Activated CD8-positive, alpha-beta T cell treated with anti-CD3 and anti-CD28 coated beads, Interleukin-2, amount 10 ng/mL, durations not matched to agents 7 days and 5 days (primary cell): ENCODE results near the gene ZNF526. TPM values are rescaled to one million over a fixed set of nuclear protein-coding genes. Genes with fewer than 3 reads are reported as not detected.

Source experiments
- ATAC-seq: fragments of 150-1000 bp; cut with Tn5 transposase; one replicate; pipeline ENCODE4 v1.10.0; 2021; ENCODE audit warnings: moderate library complexity
- CTCF ChIA-PET: fragments of 350-600 bp; sonication (Branson Sonifier 250); formaldehyde crosslinking; loops from one replicate; lab custom pipeline; 2021; ENCODE audit warnings: antibody characterized with exemption; lab: Charles Lee
- POLR2A ChIA-PET: fragments of 350-600 bp; sonication (Branson Sonifier 250); formaldehyde crosslinking; loops from one replicate; lab custom pipeline; 2021; ENCODE audit warnings: antibody characterized with exemption; lab: Charles Lee
- DNase-seq: peaks from one replicate; pipeline ENCODE4 v3.0.0-alpha.2; 2020
- H3K27ac Mint-ChIP-seq: one replicate; pipeline ENCODE4 v1.8.0; 2021; ENCODE audit warnings: mild to moderate bottlenecking, mixed read lengths
- H3K27me3 Mint-ChIP-seq: one replicate; pipeline ENCODE4 v1.8.0; 2021; ENCODE audit warnings: low read depth, mixed read lengths
- H3K36me3 Mint-ChIP-seq: one replicate; pipeline ENCODE4 v1.8.0; 2021; ENCODE audit warnings: low read depth, mixed read lengths
- H3K4me1 Mint-ChIP-seq: one replicate; pipeline ENCODE4 v1.8.0; 2021; ENCODE audit warnings: low read depth, mixed read lengths
- H3K4me3 Mint-ChIP-seq: one replicate; pipeline ENCODE4 v1.8.0; 2021; ENCODE audit warnings: mild to moderate bottlenecking, mixed read lengths
- H3K9me3 Mint-ChIP-seq: one replicate; pipeline ENCODE4 v1.8.0; 2022; ENCODE audit warnings: mixed read lengths; ENCODE audit not compliant: insufficient read depth
- total RNA-seq, 2 experiments: library from RNA; stranded (reverse); gene quantifications; one replicate each; pipeline ENCODE4 v1.2.3, GENCODE V29; 2021

Gene ZNF526
- total RNA-seq, 2 experiments from 2014 or later: 19.5 to 21.5 TPM

DNA sequence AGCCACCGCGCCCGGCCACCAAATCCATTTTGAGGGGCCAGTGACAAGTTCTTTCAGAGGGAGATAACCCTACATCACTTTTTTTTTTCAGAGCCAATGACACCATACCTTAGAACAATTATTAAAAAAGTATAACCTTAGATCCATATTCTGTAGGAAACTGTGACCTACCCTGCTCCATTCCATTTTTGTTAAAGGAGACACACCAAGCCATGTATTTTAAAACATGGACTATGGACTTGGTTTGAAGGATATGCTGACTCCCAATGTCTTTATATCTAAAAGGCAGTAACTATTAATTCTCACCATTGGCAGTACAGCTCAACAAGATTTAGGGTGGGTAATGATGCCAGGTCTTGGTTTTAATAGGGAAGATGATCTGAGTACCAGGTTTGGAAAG lies 21.2 kb downstream of the ZNF526 start:
- ChIA-PET CTCF (interaction anchor here (1.1 to 9.0 kb wide), 7 partner anchors 10 to 132 kb away, joined by 3 to 113 read pairs (median 11); partner anchors contain the start of genes POU2F2 and ZNF526), POLR2A (interaction anchor here (0.5 to 1.0 kb wide), 4 partner anchors 23 to 216 kb away, joined by 3 to 4 read pairs (median 3); partner anchors contain the start of gene DEDD2)
- Mint-ChIP-seq H3K27me3 (no peaks in the 10 kb centered on the region), H3K36me3 (peaks cover 26% of the 10 kb centered on the region), H3K4me1 (peaks cover 51% of the 10 kb centered on the region), H3K4me3 (peak overlapping the region; percentile 90), H3K9me3 (no peaks in the 10 kb centered on the region), H3K27ac (peak overlapping the region; percentile 83)
- no peak for ATAC-seq
- no peak for DNase-seq

DNA sequence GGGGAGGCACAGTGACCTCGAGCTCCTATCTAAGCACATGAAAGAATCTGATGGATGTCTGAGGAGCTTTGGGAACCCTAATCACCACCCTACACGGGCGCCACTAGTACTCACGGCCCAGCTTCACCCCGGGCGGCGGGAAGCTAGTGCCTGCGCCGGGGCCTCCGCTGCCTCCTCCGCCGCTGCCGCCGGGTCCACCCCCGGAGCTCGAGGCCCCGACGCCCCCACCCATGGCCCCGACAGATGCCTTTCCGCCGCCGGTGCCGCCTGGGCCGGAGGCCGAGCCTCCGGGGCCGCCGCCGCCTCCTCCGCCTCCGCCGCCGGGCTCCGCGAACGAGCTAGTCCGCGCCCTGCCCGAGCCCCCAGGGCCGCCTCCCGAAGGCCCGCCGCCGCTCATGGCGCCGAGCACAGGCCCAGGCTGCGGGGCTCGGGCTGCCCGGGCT lies 22.0 kb downstream of the ZNF526 start:
- peak overlapping the region; percentile 83 for H3K27ac Mint-ChIP-seq
- H3K36me3 Mint-ChIP-seq: peaks cover 18% of the 10 kb centered on the region
- peaks cover 54% of the 10 kb centered on the region for H3K4me1 Mint-ChIP-seq
- peak overlapping the region; percentile 90 for H3K4me3 Mint-ChIP-seq
- no peaks in the 10 kb centered on the region for H3K27me3 Mint-ChIP-seq
- no peak for ATAC-seq
- ChIA-PET POLR2A (interaction anchor here (0.9 to 2.4 kb wide), 4 partner anchors 9 to 43 kb away, joined by 3 to 15 read pairs (median 6); no protein-coding TSS in a partner anchor), CTCF (interaction anchor here (0.9 to 9.0 kb wide), 15 partner anchors 9 to 134 kb away, joined by 3 to 113 read pairs (median 7); partner anchors contain the start of genes PAFAH1B3, POU2F2 and PRR19)
- no peak for DNase-seq
- no peaks in the 10 kb centered on the region for H3K9me3 Mint-ChIP-seq

DNA sequence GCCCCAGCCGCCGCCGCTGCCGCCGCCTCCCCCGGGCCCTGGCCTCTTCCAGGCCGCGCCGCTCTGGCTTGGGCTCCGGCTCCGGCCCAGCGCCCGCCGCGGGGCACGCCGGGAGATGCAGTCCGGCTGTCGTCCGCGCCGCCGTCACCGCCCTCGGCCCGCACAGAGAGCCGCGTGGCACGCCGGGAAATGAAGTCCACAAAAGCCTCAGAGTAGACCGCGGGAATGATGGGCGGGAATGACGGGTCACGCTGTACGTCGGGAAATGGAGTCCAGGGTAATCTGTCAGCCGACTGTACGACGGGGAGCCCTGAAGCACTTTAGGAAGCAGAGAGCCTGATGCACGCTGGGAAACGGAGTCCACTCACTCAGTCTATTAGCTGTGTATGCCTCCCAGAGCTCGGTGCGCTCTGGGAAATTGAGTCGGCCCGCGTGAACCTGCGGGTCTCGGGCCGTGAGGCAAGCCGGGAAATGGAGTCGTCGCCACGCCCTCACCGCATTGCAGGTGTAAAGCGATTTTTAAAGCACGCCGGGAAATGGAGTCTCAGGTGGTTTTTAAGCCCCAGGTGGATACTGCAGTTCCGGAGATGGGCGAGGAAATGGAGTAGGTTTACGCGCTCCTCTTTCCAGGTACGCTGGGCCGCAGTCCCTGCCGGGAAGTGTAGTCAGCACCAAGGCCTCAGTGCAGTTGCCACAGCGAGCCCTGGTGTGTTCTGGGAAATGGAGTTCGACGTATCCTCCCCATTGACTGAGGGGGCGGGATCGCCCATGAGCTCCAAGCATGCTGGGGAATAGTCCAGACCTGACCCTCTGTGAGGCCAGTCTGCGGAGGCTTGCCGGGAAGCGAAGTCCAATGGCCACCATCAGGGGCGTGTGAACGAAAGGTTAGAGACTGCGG lies 22.6 kb downstream of the ZNF526 start, which contains the start of gene GSK3A:
TSS of gene GSK3A (minus strand) at position 91 of the 898 bp plus-strand sequence. CDS start 137 bp downstream, outside the sequence.
- ChIA-PET POLR2A (interaction anchor here (0.8 to 2.4 kb wide), 8 partner anchors 9 to 57 kb away, joined by 3 to 15 read pairs (median 4); no protein-coding TSS in a partner anchor), CTCF (interaction anchor here (0.6 to 9.0 kb wide), 20 partner anchors 9 to 159 kb away, joined by 3 to 113 read pairs (median 4); partner anchors contain the start of genes DEDD2, PAFAH1B3, POU2F2 and PRR19)
- Mint-ChIP-seq H3K36me3 (peaks cover 18% of the 10 kb centered on the region), H3K9me3 (no peaks in the 10 kb centered on the region), H3K27ac (peak within 1 kb of the TSS; percentile 96), H3K4me3 (peak within 1 kb of the TSS; percentile 95), H3K4me1 (peaks cover 54% of the 10 kb centered on the region), H3K27me3 (no peaks in the 10 kb centered on the region)
- ATAC-seq (peak; percentile 81), DNase-seq (peak; percentile 97)

DNA sequence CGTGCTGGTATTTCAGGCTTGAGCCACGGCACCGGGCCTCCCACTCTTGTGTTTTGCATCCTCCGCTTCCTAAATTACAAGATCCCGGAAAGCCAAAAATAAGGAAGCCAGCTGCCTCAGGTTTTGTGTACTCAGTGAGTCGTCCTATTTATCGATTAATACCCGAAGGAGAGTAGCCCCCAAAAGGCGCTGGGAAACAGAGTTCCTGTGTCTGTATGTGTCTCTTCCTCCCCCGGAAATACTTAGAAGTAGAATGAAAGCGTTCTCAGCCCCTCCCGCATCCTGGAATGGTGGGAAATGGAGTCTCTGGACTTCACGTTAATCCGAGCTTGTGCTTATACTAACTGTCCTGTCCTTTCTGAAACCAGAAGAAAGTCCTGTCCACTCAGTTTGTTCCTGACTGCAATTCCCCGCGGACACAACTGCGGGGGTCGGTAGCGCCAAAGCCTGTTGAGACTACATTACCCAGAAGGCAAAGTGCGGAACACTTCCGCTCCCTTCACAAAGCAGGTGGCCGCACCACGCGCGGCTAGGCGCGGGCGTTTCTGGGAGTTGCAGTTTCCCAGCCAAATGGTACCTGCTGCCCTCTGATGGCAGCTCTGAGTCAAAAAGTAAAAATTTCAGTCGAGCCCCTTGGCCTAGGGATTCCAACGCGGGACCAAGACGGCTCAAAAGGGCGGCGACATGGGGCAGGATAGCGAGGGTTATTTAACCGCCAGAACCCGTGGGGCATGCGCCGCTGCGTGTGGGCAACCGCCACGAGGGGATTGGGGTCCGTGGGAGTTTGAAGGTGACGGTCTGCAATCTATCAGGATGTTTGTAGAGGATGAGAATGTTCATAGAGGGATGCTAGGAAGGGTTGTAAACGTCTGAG lies 24.5 kb downstream of the ZNF526 start:
- Mint-ChIP-seq H3K27ac (peak overlapping the region; percentile 96), H3K9me3 (no peaks in the 10 kb centered on the region), H3K27me3 (no peaks in the 10 kb centered on the region), H3K4me3 (peak overlapping the region; percentile 95), H3K4me1 (peaks cover 48% of the 10 kb centered on the region), H3K36me3 (peaks cover 15% of the 10 kb centered on the region)
- CTCF ChIA-PET: interaction anchor here (0.6 to 9.0 kb wide), 19 partner anchors 11 to 136 kb away, joined by 3 to 113 read pairs (median 4); partner anchors contain the start of gene POU2F2
- POLR2A ChIA-PET: interaction anchor here (0.9 to 2.0 kb wide), 3 partner anchors 35 to 45 kb away, joined by 4 to 13 read pairs (median 5); no protein-coding TSS in a partner anchor
- DNase-seq: peak; percentile 96
- ATAC-seq: peak; percentile 47

DNA sequence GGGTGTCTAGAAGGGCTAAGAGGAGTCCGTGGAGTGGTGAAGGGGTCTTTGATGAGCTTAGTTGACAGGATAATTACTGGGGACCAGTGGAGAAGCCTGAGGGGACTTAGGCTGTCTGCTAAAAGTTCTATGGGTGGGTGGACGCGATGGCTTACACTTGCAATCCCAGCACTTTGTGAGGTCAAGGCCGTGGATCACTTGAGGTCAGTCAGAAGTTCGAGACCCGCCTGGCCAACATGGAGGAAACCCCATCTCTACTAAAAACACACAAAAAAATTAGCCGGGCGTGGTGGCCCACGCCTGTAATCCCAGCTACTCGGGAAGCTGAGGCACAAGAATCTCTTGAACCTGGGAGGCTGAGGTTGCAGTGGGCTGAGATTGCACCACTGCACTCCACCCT lies 25.1 kb downstream of the ZNF526 start:
- Mint-ChIP-seq H3K36me3 (peaks cover 12% of the 10 kb centered on the region), H3K27ac (peak overlapping the region; percentile 96), H3K4me3 (peak overlapping the region; percentile 95), H3K9me3 (no peaks in the 10 kb centered on the region), H3K27me3 (no peaks in the 10 kb centered on the region), H3K4me1 (peaks cover 42% of the 10 kb centered on the region)
- POLR2A ChIA-PET: interaction anchor here (0.9 to 1.8 kb wide), 3 partner anchors 25 to 46 kb away, joined by 4 to 7 read pairs (median 5); no protein-coding TSS in a partner anchor
- ATAC-seq: no peak
- CTCF ChIA-PET: interaction anchor here (1.0 to 9.0 kb wide), 16 partner anchors 11 to 137 kb away, joined by 3 to 113 read pairs (median 6); partner anchors contain the start of gene POU2F2
- DNase-seq: no peak

DNA sequence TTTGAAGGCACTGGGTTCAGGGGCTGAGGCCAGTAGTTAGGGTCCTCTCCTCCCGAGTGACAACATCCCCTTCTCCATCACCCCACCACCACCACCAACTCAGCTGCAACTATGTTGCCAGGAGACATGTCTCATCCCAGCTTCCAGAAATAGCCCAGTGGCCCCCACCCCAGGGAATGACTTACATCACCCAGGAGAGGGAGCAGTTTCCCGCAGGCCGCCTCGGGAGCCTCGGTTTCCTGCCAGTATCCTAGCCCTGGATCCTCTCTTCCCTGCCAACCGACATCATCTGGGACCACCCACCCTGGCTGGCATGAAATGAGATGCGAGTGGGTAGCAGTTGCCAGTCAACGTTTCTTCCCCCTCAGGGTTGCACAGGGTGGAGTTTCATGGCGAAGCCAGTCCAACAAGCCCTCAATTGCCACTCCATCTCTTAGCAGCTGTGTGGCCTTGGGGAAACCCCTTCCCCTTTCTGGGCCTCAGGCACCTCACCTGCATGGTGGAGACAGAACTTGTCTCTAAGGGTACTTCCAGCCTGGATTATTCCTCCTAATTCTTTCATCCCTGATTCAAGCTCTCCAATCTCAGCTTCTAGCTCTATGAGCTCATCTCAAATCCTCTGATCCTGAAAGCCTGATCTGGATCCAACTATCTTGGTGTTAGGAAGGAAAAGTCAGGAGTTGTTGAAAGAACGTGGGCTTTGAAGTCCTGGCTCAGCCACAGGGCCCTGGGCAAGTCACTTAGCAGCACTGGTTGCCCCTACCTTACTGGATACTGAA lies 26.2 kb downstream of the ZNF526 start:
- ChIA-PET CTCF (interaction anchor here (0.7 to 9.0 kb wide), 9 partner anchors 21 to 138 kb away, joined by 3 to 113 read pairs (median 5); partner anchors contain the start of gene POU2F2), POLR2A (interaction anchor here (0.9 to 1.8 kb wide), 2 partner anchors 24 to 29 kb away, joined by 4 to 7 read pairs; partner anchors contain the start of gene DEDD2)
- peak overlapping the region; percentile 39 for H3K27ac Mint-ChIP-seq

DNA sequence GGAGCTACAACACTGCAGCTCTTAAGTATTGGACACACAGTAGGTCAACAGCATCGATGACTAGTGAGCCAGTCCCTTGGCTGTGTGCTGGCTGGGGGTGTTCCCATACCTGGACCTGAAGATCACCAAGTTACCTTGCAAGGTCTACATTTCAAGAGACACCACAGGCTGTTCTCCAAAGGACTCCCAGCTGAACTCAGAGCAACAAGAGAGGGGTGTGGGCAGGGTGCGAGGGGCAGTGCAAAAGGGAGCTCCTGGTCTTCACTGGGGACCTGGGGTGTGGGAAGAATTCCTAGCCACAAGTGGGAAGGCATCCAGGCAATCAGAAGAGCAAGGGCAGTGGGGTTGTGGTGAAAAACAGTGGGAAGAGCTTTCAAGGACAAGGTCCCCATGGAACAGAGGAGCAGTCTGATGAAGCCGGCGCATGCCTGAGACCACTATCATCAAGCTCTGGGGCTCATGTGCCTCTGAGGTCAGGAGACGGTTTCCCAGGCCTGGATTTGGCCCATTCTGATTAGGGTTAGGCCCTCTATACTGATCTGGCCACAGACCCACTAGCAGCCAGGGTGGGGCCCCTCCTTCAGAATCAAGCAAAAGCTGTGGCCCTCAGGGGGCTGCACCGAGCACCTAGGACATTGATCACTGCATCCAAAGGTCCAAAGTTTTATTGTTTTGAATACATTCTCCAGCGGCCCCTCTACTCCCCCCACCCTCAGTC lies 27.0 kb downstream of the ZNF526 start:
- CTCF ChIA-PET: interaction anchor here (0.7 to 9.0 kb wide), 4 partner anchors 23 to 139 kb away, joined by 3 to 113 read pairs (median 6); partner anchors contain the start of gene POU2F2
- ATAC-seq: no peak
- peak overlapping the region; percentile 39 for H3K27ac Mint-ChIP-seq
- no peak for DNase-seq
- no peaks in the 10 kb centered on the region for H3K27me3 Mint-ChIP-seq
- H3K9me3 Mint-ChIP-seq: no peaks in the 10 kb centered on the region
- H3K4me1 Mint-ChIP-seq: peaks cover 45% of the 10 kb centered on the region
- peaks cover 7% of the 10 kb centered on the region for H3K36me3 Mint-ChIP-seq
- H3K4me3 Mint-ChIP-seq: no peak overlapping the region
- POLR2A ChIA-PET: interaction anchor here (0.9 to 1.8 kb wide), 2 partner anchors 23 to 30 kb away, joined by 4 to 7 read pairs; partner anchors contain the start of gene DEDD2

More for the DNA sequence above, 26.2 kb downstream of the ZNF526 start:
- H3K27me3 Mint-ChIP-seq: no peaks in the 10 kb centered on the region
- H3K9me3 Mint-ChIP-seq: no peaks in the 10 kb centered on the region
- no peak for DNase-seq
- peaks cover 7% of the 10 kb centered on the region for H3K36me3 Mint-ChIP-seq
- ATAC-seq: no peak
- peaks cover 41% of the 10 kb centered on the region for H3K4me1 Mint-ChIP-seq
- H3K4me3 Mint-ChIP-seq: no peak overlapping the region

DNA sequence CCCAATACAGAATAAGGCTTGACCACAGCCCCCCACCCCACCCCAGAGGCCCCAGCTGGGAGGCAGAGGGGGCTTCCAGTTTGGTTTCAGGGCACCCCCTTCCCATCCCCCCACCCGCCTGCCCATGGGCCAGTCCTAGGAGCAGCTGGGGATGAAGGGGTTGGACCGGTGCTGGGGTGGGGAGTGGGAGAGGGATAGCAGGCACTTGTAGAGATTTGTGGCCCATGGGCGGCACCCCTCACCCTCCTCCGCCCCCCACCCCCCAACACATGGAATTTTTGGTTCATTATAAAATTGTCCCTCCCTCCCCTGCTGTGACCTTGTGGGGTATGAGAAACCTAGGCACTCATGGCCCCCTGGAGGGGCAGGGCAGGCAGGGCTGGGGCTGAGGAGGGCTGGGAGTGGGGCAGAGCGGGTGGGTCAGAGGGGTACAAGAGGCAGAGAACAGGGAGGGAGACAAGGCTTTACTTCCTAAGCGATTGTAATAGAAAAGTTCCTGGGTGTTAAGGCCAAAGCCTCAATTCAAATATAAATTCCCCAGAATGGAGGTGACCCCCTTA lies 27.6 kb downstream of the ZNF526 start:
- Mint-ChIP-seq H3K36me3 (peaks cover 9% of the 10 kb centered on the region), H3K9me3 (no peaks in the 10 kb centered on the region), H3K4me3 (no peak overlapping the region), H3K27ac (no peak overlapping the region), H3K4me1 (peaks cover 52% of the 10 kb centered on the region), H3K27me3 (no peaks in the 10 kb centered on the region)
- CTCF ChIA-PET: interaction anchor here (2.0 to 9.0 kb wide), 2 partner anchors 32 to 115 kb away, joined by 8 to 113 read pairs; partner anchors contain the start of gene POU2F2
- no peak for ATAC-seq
- no peak for DNase-seq
- POLR2A ChIA-PET: no interaction called here
